K562 (cell line): ENCODE results near the gene TMEM117. TPM values are rescaled to one million over a fixed set of nuclear protein-coding genes. Genes with fewer than 3 reads are reported as not detected.

Experiments used
- ATAC-seq: fragments of 200-7000 bp; cut with Tn5 transposase; 3 replicates; pipeline ENCODE4 v1.9.1; 2020; ENCODE audit warnings: moderate library complexity
- BruUV-seq: library from RNA; stranded (reverse); fragments of 400-500 nt; replicated peaks from 2 replicates; lab custom pipeline; 2021; lab: Mats Ljungman, UMichigan
- CTCF ChIA-PET: fragments of 300-600 bp; formaldehyde crosslinking; extraction: SDS; loops from one replicate; lab custom pipeline; 2021; ENCODE audit warnings: low intra/inter-chr PET ratio; lab: Yijun Ruan, JAX
- POLR2A ChIA-PET: fragments of 300-600, 350-650 bp; sonication (Branson Sonifier 250); formaldehyde crosslinking; extraction: SDS; loops from one replicate; lab custom pipeline; 2021; ENCODE audit warnings: antibody characterized with exemption, inconsistent platforms; lab: Yijun Ruan, JAX
- DNase-seq, 4 experiments: peaks; one replicate each; pipeline versions ENCODE4 v3.0.0 to v3.0.0-alpha.2; 2011 to 2018; ENCODE audit warnings: low spot score in 3 of 4, mixed read lengths in 3 of 4; ENCODE audit errors: extremely low read depth in 1 of 4
- FAIRE-seq: peaks from 2 replicates; lab custom pipeline; 2011; peaks lifted over from hg19 to GRCh38; lab: Jason Lieb, UNC
- H2AFZ ChIP-seq: 2 replicates; pipeline ENCODE4 v1.6.0; 2011; ENCODE audit warnings: low read depth, low read length, control low read depth, inconsistent platforms
- H3K27ac ChIP-seq: fragments of 200-600 bp; 3 replicates; pipeline ENCODE4 v1.8.0; 2011; ENCODE audit warnings: low read depth, mild to moderate bottlenecking, control low read depth, inconsistent platforms, low read length, moderate library complexity, mixed read lengths; ENCODE audit errors: extremely low read depth
- H3K27me3 ChIP-seq, 2 experiments: fragments of 300-600 bp in 1 of 2; 2 replicates in 1 of 2; 3 replicates in 1 of 2; pipeline versions ENCODE4 v1.6.0 to v1.8.0; 2011; ENCODE audit warnings: inconsistent platforms in 2 of 2, low read length in 2 of 2, mild to moderate bottlenecking in 1 of 2, mixed read lengths in 1 of 2, moderate library complexity in 1 of 2; ENCODE audit not compliant: control insufficient read depth in 2 of 2, insufficient read depth in 2 of 2
- H3K36me3 ChIP-seq: fragments of 300-600 bp; 3 replicates; pipeline ENCODE4 v1.8.0; 2011; ENCODE audit warnings: mild to moderate bottlenecking, low read length, inconsistent platforms; ENCODE audit not compliant: control insufficient read depth, insufficient read depth
- H3K4me1 ChIP-seq, 2 experiments: fragments of 200-600 bp in 1 of 2; replicated peaks in 1 of 2; 2 replicates in 1 of 2; 3 replicates in 1 of 2; pipeline versions ENCODE4 v1.5.1 to v1.8.0; 2011; ENCODE audit warnings: inconsistent platforms in 2 of 2, low read length in 2 of 2, mild to moderate bottlenecking in 1 of 2, mixed read lengths in 1 of 2, moderate library complexity in 1 of 2; ENCODE audit not compliant: control insufficient read depth in 2 of 2, insufficient read depth in 2 of 2
- H3K4me2 ChIP-seq: 2 replicates; pipeline ENCODE4 v1.6.1; 2011; ENCODE audit warnings: low read length, control low read depth, inconsistent platforms, mixed read lengths; ENCODE audit not compliant: insufficient read depth
- H3K4me3 ChIP-seq: fragments of 200-600 bp; sonication (generic), shearing (Covaris generic); 2 replicates; pipeline ENCODE4 v1.5.1; 2016; ENCODE audit warnings: control low read depth, inconsistent platforms
- H3K79me2 ChIP-seq: fragments of 200-600 bp; 3 replicates; pipeline ENCODE4 v1.8.0; 2011; ENCODE audit warnings: low read length, inconsistent platforms; ENCODE audit not compliant: control insufficient read depth, insufficient read depth
- H3K9ac ChIP-seq, 2 experiments: 2 replicates each; pipeline versions ENCODE4 v1.6.0 to v1.6.1; 2011; ENCODE audit warnings: low read depth in 2 of 2, low read length in 2 of 2, control low read depth in 1 of 2, inconsistent platforms in 1 of 2, mild to moderate bottlenecking in 1 of 2, mixed read lengths in 1 of 2; ENCODE audit not compliant: insufficient read depth in 1 of 2
- H3K9me1 ChIP-seq: one replicate; pipeline ENCODE4 v1.6.0; 2011; ENCODE audit warnings: inconsistent platforms, mild to moderate bottlenecking, low read length, moderate library complexity; ENCODE audit not compliant: control insufficient read depth, insufficient read depth
- H3K9me3 ChIP-seq: replicated peaks from 2 replicates; pipeline ENCODE4 v1.5.1; 2011; ENCODE audit warnings: low read depth, low read length, inconsistent platforms; ENCODE audit not compliant: control insufficient read depth, insufficient read depth
- H4K20me1 ChIP-seq: replicated peaks from 2 replicates; pipeline ENCODE4 v1.6.1; 2011; ENCODE audit warnings: low read length, inconsistent platforms, mixed read lengths; ENCODE audit not compliant: control insufficient read depth, insufficient read depth
- CEBPB ChIP-seq: fragments of 450-650 bp; IDR thresholded peaks from 2 replicates; pipeline ENCODE4 v1.6.1; 2016; ENCODE audit warnings: missing genetic modification characterization, missing compliant biosample characterization
- DMBX1 ChIP-seq: fragments of 250-450 bp; sonication (Bioruptor Pico); IDR thresholded peaks from 2 replicates; pipeline ENCODE4 v1.8.0; 2022; ENCODE audit warnings: inconsistent platforms, mild to moderate bottlenecking, moderate library complexity, borderline replicate concordance
- EHMT2 ChIP-seq: fragments of 450-650 bp; IDR thresholded peaks from 2 replicates; pipeline ENCODE4 v1.6.1; 2018; ENCODE audit warnings: antibody characterized with exemption
- KLF6 ChIP-seq: fragments of 250-450 bp; sonication (Bioruptor Pico); IDR thresholded peaks from 2 replicates; pipeline ENCODE4 v1.4.0; 2020; ENCODE audit warnings: mild to moderate bottlenecking, moderate library complexity, borderline replicate concordance
- L3MBTL2 ChIP-seq: fragments of 450-650 bp; IDR thresholded peaks from 2 replicates; pipeline ENCODE4 v1.6.1; 2016; ENCODE audit warnings: mild to moderate bottlenecking, moderate library complexity
- MEF2D ChIP-seq: conservative IDR thresholded peaks from 2 replicates; pipeline ENCODE4 v1.6.1; 2016; ENCODE audit warnings: low read depth, missing genetic modification characterization, missing compliant biosample characterization
- NELFE ChIP-seq: IDR thresholded peaks from 2 replicates; pipeline ENCODE4 v1.6.1; 2011; ENCODE audit warnings: mild to moderate bottlenecking; ENCODE audit not compliant: insufficient read depth, insufficient read length
- NFRKB ChIP-seq: fragments of 450-650 bp; IDR thresholded peaks from 2 replicates; pipeline ENCODE4 v1.6.1; 2016; ENCODE audit warnings: low read depth
- RBM17 ChIP-seq: fragments of 200-400 bp; formaldehyde crosslinking; IDR thresholded peaks from 2 replicates; pipeline ENCODE4 v1.6.1; 2017; ENCODE audit warnings: low read depth, mild to moderate bottlenecking, low read length, borderline replicate concordance
- SRSF3 ChIP-seq: fragments of 200-400 bp; formaldehyde crosslinking; IDR thresholded peaks from 2 replicates; pipeline ENCODE4 v1.6.1; 2016; ENCODE audit warnings: mild to moderate bottlenecking, low read length, moderate library complexity; ENCODE audit not compliant: insufficient read depth
- STAT5A ChIP-seq: IDR thresholded peaks from 2 replicates; pipeline ENCODE4 v1.6.1; 2012; ENCODE audit warnings: low read length, inconsistent platforms, borderline replicate concordance
- TAF1 ChIP-seq: IDR thresholded peaks from 2 replicates; pipeline ENCODE4 v1.6.1; 2011; ENCODE audit warnings: mild to moderate bottlenecking, low read length, moderate library complexity; ENCODE audit not compliant: insufficient read depth, control insufficient read depth, severe bottlenecking; ENCODE audit errors: extremely low read depth
- TCF3 ChIP-seq: sonication (generic); formaldehyde crosslinking; IDR thresholded peaks from 2 replicates; pipeline ENCODE4 v1.4.0; 2020; ENCODE audit warnings: mild to moderate bottlenecking, missing genetic modification reagents
- TOE1 ChIP-seq, 2 experiments: fragments of 450-650 bp in 1 of 2; sonication (generic) in 1 of 2; formaldehyde crosslinking in 1 of 2; IDR thresholded peaks; 2 replicates each; pipeline versions ENCODE4 v1.7.1 to v1.8.0; 2016 to 2022; ENCODE audit warnings: borderline replicate concordance in 2 of 2, mild to moderate bottlenecking in 2 of 2, antibody characterized with exemption in 1 of 2, inconsistent platforms in 1 of 2, low read depth in 1 of 2, missing genetic modification reagents in 1 of 2, moderate library complexity in 1 of 2
- ZNF143 ChIP-seq: sonication (generic); formaldehyde crosslinking; IDR thresholded peaks from 2 replicates; pipeline ENCODE4 v1.9.0; 2022; ENCODE audit warnings: mild to moderate bottlenecking, missing genetic modification reagents
- ZNF696 ChIP-seq: fragments of 250-450 bp; sonication (Bioruptor Pico); conservative IDR thresholded peaks from 2 replicates; pipeline ENCODE4 v1.4.0; 2020; ENCODE audit warnings: mild to moderate bottlenecking, moderate library complexity
- WGBS: fragments of 100-300 bp; shearing (Covaris generic); methylation state at CpG from one replicate; pipeline ENCODE4 v1.1.6; 2016; ENCODE audit warnings: low coverage, mixed read lengths; ENCODE audit not compliant: insufficient coverage; ENCODE audit errors: missing lambda C conversion rate; 5-methylcytosine and 5-hydroxymethylcytosine counted together
- in situ Hi-C: fragments of 300-500 bp; cut with MboI; formaldehyde crosslinking; loops from 4 replicates; pipeline ENCODE4 v1.15.0; 2018; ENCODE audit warnings: inconsistent platforms, mixed read lengths
- intact Hi-C: fragments of 100-400 bp; cut with micrococcal nuclease; formaldehyde crosslinking; loops from 2 replicates; pipeline ENCODE4 v1.14.2; 2022
- polyA plus RNA-seq, 8 experiments: library from polyadenylated mRNA; depleted of rRNA in 4 of 8; stranded (reverse) in 5 of 8; unstranded in 3 of 8; fragments of >200 nt; fragmentation: Nextera tagmentation in 2 of 8; fragmentation: Illumina TruSeq in 1 of 8; extraction: Ambion mirVana in 2 of 8; extraction: Trizol in 1 of 8; gene quantifications; 2 replicates each; pipeline versions ENCODE4 v1.2.1 to v1.2.3, GENCODE V29; 2011 to 2014; ENCODE audit warnings: inconsistent platforms in 1 of 8, missing spikeins in 1 of 8
- total RNA-seq, 7 experiments: library from RNA; depleted of rRNA in 6 of 7; stranded (reverse); fragments of >200 nt in 6 of 7; fragmentation: Illumina TruSeq in 2 of 7; extraction: Trizol in 2 of 7; gene quantifications; 2 replicates each; pipeline versions ENCODE4 v1.2.1 to v1.2.3, GENCODE V29; 2011 to 2021; ENCODE audit warnings: low replicate concordance in 1 of 7
- TF ChIP-seq, protein P1 (sequence below): IDR thresholded peaks from 3 replicates; pipeline ENCODE4 v1.6.1; 2011; ENCODE audit warnings: borderline replicate concordance, mild to moderate bottlenecking; ENCODE audit not compliant: insufficient read length, insufficient read depth

TMEM117 gene
- total and polyA plus RNA-seq, 9 of the 15 experiments (the other 6 are each of a cell fraction or from before 2014, with no cell fraction given) = 0.31 to 2.8 (median 1.0) TPM

DNA sequence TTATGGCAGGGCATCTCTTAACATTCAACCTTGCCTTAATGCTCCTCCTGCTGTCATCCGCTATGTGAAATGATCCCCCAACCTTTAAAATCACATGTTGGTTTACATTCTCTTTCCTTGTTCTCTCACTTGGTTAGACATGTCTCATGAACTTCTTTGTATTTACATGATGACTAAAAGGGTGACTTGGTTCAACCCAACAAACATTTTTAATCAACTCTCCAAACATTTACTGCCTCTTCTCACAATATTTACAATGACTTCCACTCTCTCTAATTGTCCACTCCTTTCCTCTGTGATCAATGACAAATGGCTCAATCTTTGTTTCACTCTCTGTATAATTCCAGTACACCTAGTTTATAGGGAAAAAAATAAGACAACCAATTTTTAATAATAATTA is 534.1 kb downstream of the TMEM117 start:
- ChIA-PET POLR2A (no interaction called here), CTCF (no interaction called here)
- no peak overlapping the region for H3K27ac ChIP-seq
- no TSS peak for BruUV-seq
- no peaks in the 10 kb centered on the region for H3K79me2 ChIP-seq
- H3K4me1 ChIP-seq = no peaks in the 10 kb centered on the region
- H3K9ac ChIP-seq = no peak overlapping the region
- in situ Hi-C loops = no loop called here
- intact Hi-C loops = no loop called here
- no peak overlapping the region for H3K4me3 ChIP-seq
- no peaks in the 10 kb centered on the region for H3K36me3 ChIP-seq
- no peak overlapping the region for H3K4me2 ChIP-seq
- DNase-seq = no peak
- no peaks in the 10 kb centered on the region for H3K9me3 ChIP-seq
- no peak for ATAC-seq
- H4K20me1 ChIP-seq = no peaks in the 10 kb centered on the region
- no peak for TF ChIP-seq TCF3
- TF ChIP-seq CEBPB (tag) = no peak
- no peak for TF ChIP-seq MEF2D (tag)
- TF ChIP-seq SRSF3 = no peak
- TF ChIP-seq L3MBTL2 = no peak
- TF ChIP-seq EHMT2 = no peak
- WGBS = 0% methylated on average over 1 of the region's 1 CpG
- no peak overlapping the region for H2AFZ ChIP-seq
- no peaks in the 10 kb centered on the region for H3K9me1 ChIP-seq
- H3K27me3 ChIP-seq = no peaks in the 10 kb centered on the region
- FAIRE-seq = no peak

DNA sequence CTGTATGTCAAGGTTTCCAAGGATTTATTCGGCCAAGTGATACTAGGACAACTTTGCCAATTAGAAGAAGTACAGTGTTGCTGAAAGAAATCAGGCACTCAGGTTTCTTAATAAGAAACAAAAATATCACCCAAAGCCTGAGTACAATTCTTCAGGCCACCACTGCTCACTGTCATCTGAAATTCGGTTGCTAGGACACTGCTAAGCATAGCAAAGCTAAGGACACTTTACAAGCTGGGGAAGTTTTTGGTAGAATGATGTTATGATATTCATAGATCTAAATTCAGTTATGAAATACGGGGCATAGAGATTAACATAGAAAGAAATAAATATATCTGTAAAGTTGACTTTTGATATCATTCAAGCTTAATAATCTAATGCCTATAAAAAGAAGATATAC is 535.1 kb downstream of the TMEM117 start:
- ChIA-PET POLR2A (no interaction called here), CTCF (no interaction called here)
- Histone ChIP-seq H3K9ac (no peak overlapping the region), H3K79me2 (no peaks in the 10 kb centered on the region), H3K4me2 (no peak overlapping the region), H3K9me3 (no peaks in the 10 kb centered on the region), H3K9me1 (no peaks in the 10 kb centered on the region), H3K27me3 (no peaks in the 10 kb centered on the region), H3K4me3 (no peak overlapping the region), H3K27ac (no peak overlapping the region), H3K4me1 (no peaks in the 10 kb centered on the region), H3K36me3 (no peaks in the 10 kb centered on the region), H2AFZ (no peak overlapping the region), H4K20me1 (no peaks in the 10 kb centered on the region)
- WGBS = 0% methylated on average over 3 of the region's 3 CpGs
- intact Hi-C loops = no loop called here
- in situ Hi-C loops = no loop called here
- no peak for FAIRE-seq
- no peak for DNase-seq
- no peak for ATAC-seq
- no TSS peak for BruUV-seq
- TF ChIP-seq STAT5A (no peak), TOE1 (IDR thresholded peaks at IDR 0.05; ENCODE audit: borderline replicate concordance) (no peak), TOE1 (CRISPR knock-in tag; IDR thresholded peaks at IDR 0.05; ENCODE audit: borderline replicate concordance, low read depth) (no peak), NELFE (no peak), RBM17 (no peak), DMBX1 (CRISPR knock-in tag) (no peak), ZNF696 (no peak), TAF1 (no peak), ZNF143 (no peak), MEF2D (tag) (no peak), NFRKB (no peak), KLF6 (CRISPR knock-in tag) (no peak)
- TF ChIP-seq, protein P1, sequence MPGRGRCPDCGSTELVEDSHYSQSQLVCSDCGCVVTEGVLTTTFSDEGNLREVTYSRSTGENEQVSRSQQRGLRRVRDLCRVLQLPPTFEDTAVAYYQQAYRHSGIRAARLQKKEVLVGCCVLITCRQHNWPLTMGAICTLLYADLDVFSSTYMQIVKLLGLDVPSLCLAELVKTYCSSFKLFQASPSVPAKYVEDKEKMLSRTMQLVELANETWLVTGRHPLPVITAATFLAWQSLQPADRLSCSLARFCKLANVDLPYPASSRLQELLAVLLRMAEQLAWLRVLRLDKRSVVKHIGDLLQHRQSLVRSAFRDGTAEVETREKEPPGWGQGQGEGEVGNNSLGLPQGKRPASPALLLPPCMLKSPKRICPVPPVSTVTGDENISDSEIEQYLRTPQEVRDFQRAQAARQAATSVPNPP = no peak
